BJ (cell line): ENCODE data around the gene PRR3. TPM values are rescaled to one million over a fixed set of nuclear protein-coding genes. Genes with fewer than 3 reads are reported as not detected.

Experiments used
- CTCF ChIA-PET: fragments of 350-600 bp; formaldehyde crosslinking; extraction: SDS; loops from one replicate; lab custom pipeline; 2021; ENCODE audit warnings: antibody characterized with exemption, inconsistent platforms; lab: Yijun Ruan, JAX
- POLR2A ChIA-PET: fragments of 300-600 bp; sonication (Branson Sonifier 250); formaldehyde crosslinking; extraction: SDS; loops from one replicate; lab custom pipeline; 2021; ENCODE audit warnings: antibody characterized with exemption; lab: Charles Lee
- DNase-seq: peaks from one replicate; pipeline ENCODE4 v3.0.0-alpha.2; 2011; ENCODE audit warnings: low read depth
- H3K27me3 ChIP-seq: 2 replicates; pipeline ENCODE4 v1.6.0; 2011; ENCODE audit warnings: low read length; ENCODE audit not compliant: control insufficient read depth, insufficient read depth
- H3K36me3 ChIP-seq: 2 replicates; pipeline ENCODE4 v1.5.1; 2011; ENCODE audit warnings: low read length; ENCODE audit not compliant: control insufficient read depth, insufficient read depth
- H3K4me3 ChIP-seq: 2 replicates; pipeline ENCODE4 v1.5.1; 2011; ENCODE audit warnings: low read depth, mild to moderate bottlenecking, control low read depth, low read length
- polyA plus RNA-seq: library from polyadenylated mRNA; depleted of rRNA; stranded (reverse); fragments of >200 nt; gene quantifications from 2 replicates; pipeline ENCODE4 v1.2.3, GENCODE V29; 2011
- TF ChIP-seq, protein P1 (sequence below): IDR thresholded peaks from 2 replicates; pipeline ENCODE4 v1.5.1; 2011; ENCODE audit warnings: low read depth, mild to moderate bottlenecking, control low read depth, inconsistent platforms, low read length, moderate library complexity; ENCODE audit not compliant: insufficient read depth

PRR3 gene
- polyA plus RNA-seq, 1 experiment = 15.8 TPM

DNA sequence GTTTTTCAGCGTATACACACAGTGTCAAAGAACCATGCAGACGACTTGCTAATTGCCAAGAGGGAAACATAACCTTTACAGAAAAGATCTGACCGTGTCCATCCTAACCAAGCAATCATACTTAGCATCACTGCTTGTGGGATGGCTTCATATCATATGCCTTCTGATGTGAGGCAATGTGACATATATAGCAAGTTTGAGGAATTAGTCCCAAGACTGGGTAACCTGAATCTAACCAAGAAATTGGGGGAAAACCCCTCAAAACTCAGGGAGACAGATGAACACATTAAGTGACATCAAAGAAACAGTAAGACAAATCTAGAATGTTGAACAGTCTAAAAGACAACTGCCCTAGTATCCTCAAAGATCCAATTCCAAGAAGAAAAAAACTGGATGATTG, 19.2 kb upstream of the PRR3 start:
- H3K4me3 ChIP-seq = no peak overlapping the region
- TF ChIP-seq, protein P1, sequence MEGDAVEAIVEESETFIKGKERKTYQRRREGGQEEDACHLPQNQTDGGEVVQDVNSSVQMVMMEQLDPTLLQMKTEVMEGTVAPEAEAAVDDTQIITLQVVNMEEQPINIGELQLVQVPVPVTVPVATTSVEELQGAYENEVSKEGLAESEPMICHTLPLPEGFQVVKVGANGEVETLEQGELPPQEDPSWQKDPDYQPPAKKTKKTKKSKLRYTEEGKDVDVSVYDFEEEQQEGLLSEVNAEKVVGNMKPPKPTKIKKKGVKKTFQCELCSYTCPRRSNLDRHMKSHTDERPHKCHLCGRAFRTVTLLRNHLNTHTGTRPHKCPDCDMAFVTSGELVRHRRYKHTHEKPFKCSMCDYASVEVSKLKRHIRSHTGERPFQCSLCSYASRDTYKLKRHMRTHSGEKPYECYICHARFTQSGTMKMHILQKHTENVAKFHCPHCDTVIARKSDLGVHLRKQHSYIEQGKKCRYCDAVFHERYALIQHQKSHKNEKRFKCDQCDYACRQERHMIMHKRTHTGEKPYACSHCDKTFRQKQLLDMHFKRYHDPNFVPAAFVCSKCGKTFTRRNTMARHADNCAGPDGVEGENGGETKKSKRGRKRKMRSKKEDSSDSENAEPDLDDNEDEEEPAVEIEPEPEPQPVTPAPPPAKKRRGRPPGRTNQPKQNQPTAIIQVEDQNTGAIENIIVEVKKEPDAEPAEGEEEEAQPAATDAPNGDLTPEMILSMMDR = no peak
- POLR2A ChIA-PET = no interaction called here
- H3K36me3 ChIP-seq = no peaks in the 10 kb centered on the region
- H3K27me3 ChIP-seq = no peaks in the 10 kb centered on the region
- no peak for DNase-seq
- CTCF ChIA-PET = interaction anchor here (4.6 kb wide), 1 partner anchor 55 kb away, joined by 32 read pairs; no protein-coding TSS in a partner anchor

DNA sequence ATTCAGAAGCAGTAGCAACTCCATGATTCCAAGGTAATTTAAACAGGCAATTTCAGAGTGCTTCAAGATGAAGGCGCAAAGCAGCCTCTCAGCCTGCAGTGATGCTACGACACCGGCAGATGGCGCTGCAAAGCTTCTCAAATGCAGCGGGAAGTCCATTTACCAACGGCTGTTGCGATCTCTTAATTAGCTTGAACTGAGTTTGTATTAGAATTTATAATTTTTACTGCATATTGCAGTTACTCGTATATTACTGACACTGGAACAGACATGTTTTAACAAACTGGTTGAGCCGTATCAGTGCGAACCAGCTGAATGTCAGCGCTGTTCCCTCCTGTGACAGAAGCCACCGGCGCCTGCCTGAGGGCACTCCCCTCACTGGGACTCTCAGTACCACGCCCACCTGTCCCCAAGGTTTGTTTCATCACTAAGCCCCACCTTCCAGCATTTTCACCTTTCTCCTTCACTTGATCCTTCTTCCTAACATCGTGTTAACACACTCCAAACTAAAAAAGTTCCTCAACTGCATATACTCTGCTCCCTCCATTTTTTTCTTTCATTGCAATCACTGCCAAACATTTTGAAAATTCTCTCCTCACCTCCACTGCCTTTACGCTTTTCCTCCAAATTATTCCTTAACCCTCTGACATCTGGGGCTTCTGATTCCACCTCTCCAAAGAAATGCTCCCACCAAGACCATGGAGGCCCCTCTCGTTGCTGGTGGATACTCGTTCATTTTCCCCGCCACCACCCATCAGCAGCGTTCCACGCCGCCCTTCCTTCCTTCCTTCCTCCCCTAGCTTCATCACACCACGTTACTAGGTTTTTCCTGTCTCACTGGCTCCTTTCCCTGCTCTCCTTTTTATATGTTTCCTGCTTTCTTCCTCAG, 15.3 kb upstream of the PRR3 start:
- DNase-seq = peak; percentile 31
- ChIA-PET POLR2A (interaction anchor here (0.5 to 1.6 kb wide), 2 partner anchors 9 to 34 kb away, joined by 4 to 5 read pairs; no protein-coding TSS in a partner anchor), CTCF (interaction anchor here (0.7 to 11.2 kb wide), 27 partner anchors 9 to 545 kb away, joined by 3 to 263 read pairs (median 7); partner anchors contain the start of genes ABCF1, GNL1 and PRR3)
- peaks cover 6% of the 10 kb centered on the region for H3K36me3 ChIP-seq
- no peaks in the 10 kb centered on the region for H3K27me3 ChIP-seq
- H3K4me3 ChIP-seq = no peak overlapping the region
- TF ChIP-seq, protein P1 = peak; percentile 99

DNA sequence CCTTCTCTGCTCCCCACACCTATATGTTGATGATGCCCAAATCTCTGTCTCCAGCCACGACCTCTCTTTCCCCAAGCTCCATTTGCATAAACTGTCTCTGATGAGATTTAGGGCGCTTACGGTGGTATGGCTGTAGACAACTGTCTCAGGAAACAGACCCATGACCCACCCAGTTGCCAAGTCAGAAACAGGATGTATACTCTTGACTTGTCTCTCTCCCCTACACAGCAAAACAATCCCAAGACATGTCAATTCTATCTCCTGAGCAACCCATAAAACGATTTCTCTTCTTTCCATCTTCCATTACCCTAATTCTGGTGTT, 14.7 kb upstream of the PRR3 start:
- POLR2A ChIA-PET = interaction anchor here (1.6 kb wide), 1 partner anchor 10 kb away, joined by 4 read pairs; no protein-coding TSS in a partner anchor
- CTCF ChIA-PET = interaction anchor here (1.2 to 11.2 kb wide), 12 partner anchors 10 to 72 kb away, joined by 4 to 263 read pairs (median 9); partner anchors contain the start of genes ABCF1, GNL1 and PRR3
- Histone ChIP-seq H3K27me3 (no peaks in the 10 kb centered on the region), H3K4me3 (no peak overlapping the region), H3K36me3 (peaks cover 9% of the 10 kb centered on the region)
- TF ChIP-seq, protein P1 = no peak
- DNase-seq = no peak

DNA sequence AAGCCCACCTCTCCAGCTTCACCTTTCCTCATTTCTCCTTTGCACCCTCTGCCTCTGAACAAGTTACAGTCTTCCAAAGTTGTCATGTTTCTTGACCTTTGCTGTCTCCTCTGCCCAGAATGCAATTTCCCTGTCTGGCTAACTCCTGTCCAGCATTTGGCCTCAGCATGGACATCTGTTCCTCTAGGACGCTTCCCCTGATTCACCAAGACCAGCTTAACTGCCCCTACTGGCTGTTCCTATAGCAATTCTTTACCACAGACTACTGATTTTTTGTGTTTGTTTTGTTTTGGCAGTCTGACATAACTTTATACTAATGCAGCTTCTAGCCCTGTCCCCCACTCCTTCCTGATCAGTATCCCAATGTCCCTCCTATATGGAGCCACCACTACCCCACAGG, 14.2 kb upstream of the PRR3 start:
- ChIA-PET CTCF (interaction anchor here (0.9 to 11.2 kb wide), 11 partner anchors 10 to 130 kb away, joined by 3 to 263 read pairs (median 15); partner anchors contain the start of genes DHX16, GNL1 and PRR3), POLR2A (interaction anchor here (1.6 kb wide), 1 partner anchor 11 kb away, joined by 4 read pairs; no protein-coding TSS in a partner anchor)
- H3K27me3 ChIP-seq = no peaks in the 10 kb centered on the region
- peaks cover 9% of the 10 kb centered on the region for H3K36me3 ChIP-seq
- no peak overlapping the region for H3K4me3 ChIP-seq
- TF ChIP-seq, protein P1 = no peak
- DNase-seq = no peak

DNA sequence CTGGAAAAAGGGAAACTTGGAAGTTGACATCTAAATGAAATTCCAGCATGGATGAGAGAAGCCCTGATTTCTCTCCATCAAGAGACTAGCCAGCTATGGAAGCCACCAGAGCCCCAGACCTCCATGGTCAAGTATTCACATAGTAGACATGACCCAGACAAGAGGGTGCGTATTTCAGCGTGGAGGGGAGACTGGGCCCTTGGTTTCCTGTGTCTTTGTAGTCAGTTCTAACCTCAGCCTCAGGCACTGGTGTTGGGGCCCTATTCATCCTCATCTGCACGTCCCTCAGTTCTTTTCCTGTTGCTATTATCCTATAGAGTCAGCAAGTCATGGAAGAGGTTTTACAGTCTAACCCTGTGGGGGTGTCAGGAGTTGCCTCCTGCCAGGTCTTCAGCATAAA, 13.3 kb upstream of the PRR3 start:
- ChIA-PET POLR2A (no interaction called here), CTCF (interaction anchor here (0.7 to 11.2 kb wide), 18 partner anchors 11 to 180 kb away, joined by 3 to 263 read pairs (median 4); partner anchors contain the start of genes DHX16, GNL1 and PRR3)
- TF ChIP-seq, protein P1 = no peak
- no peak for DNase-seq
- Histone ChIP-seq H3K4me3 (no peak overlapping the region), H3K27me3 (no peaks in the 10 kb centered on the region), H3K36me3 (peaks cover 10% of the 10 kb centered on the region)
